Mesendoderm (in vitro differentiated cells): ENCODE measurements around the gene MRPL10.
A peak's percentile ranks its signal among the peaks of the same experiment; 100 is the strongest.

Source experiments
- DNase-seq: peaks from one replicate; pipeline ENCODE4 v3.0.0; 2013
- H2AK5ac ChIP-seq: 2 replicates; pipeline ENCODE4 v1.6.1; 2013; ENCODE audit warnings: low read length, inconsistent platforms
- H2BK120ac ChIP-seq: 2 replicates; pipeline ENCODE4 v1.6.1; 2013; ENCODE audit warnings: low read depth, mild to moderate bottlenecking, low read length, moderate library complexity, mixed read lengths
- H2BK15ac ChIP-seq: replicated peaks from 2 replicates; pipeline ENCODE4 v1.6.1; 2013; ENCODE audit warnings: low read depth, mild to moderate bottlenecking, moderate library complexity
- H2BK5ac ChIP-seq: 2 replicates; pipeline ENCODE4 v1.6.1; 2013; ENCODE audit warnings: low read length, inconsistent platforms
- H3K18ac ChIP-seq: 2 replicates; pipeline ENCODE4 v1.6.1; 2013; ENCODE audit warnings: mild to moderate bottlenecking, low read length, mixed read lengths
- H3K23ac ChIP-seq: one replicate; pipeline ENCODE4 v1.6.1; 2013; ENCODE audit warnings: low read length
- H3K27ac ChIP-seq: 2 replicates; pipeline ENCODE4 v1.5.1; 2013; ENCODE audit warnings: low read depth, mild to moderate bottlenecking, inconsistent platforms, low read length, moderate library complexity
- H3K27me3 ChIP-seq: 2 replicates; pipeline ENCODE4 v1.6.1; 2013; ENCODE audit warnings: low read length, control low read depth, mild to moderate bottlenecking, inconsistent platforms; ENCODE audit not compliant: insufficient read depth, poor library complexity
- H3K36me3 ChIP-seq: 2 replicates; pipeline ENCODE4 v1.6.1; 2013; ENCODE audit warnings: low read length, inconsistent platforms; ENCODE audit not compliant: control insufficient read depth, insufficient read depth
- H3K4ac ChIP-seq: one replicate; pipeline ENCODE4 v1.6.1; 2013; ENCODE audit warnings: low read depth, mild to moderate bottlenecking, low read length, moderate library complexity
- H3K4me1 ChIP-seq: 2 replicates; pipeline ENCODE4 v1.6.1; 2013; ENCODE audit warnings: low read depth, low read length, inconsistent platforms; ENCODE audit not compliant: control insufficient read depth
- H3K4me2 ChIP-seq: 2 replicates; pipeline ENCODE4 v1.6.1; 2013; ENCODE audit warnings: low read length
- H3K4me3 ChIP-seq: 2 replicates; pipeline ENCODE4 v1.5.1; 2013; ENCODE audit warnings: mild to moderate bottlenecking, low read length
- H3K56ac ChIP-seq: one replicate; pipeline ENCODE4 v1.6.1; 2013; ENCODE audit warnings: low read length
- H3K79me1 ChIP-seq: 2 replicates; pipeline ENCODE4 v1.6.1; 2013; ENCODE audit warnings: low read length, inconsistent platforms
- H3K79me2 ChIP-seq: 2 replicates; pipeline ENCODE4 v1.6.1; 2013; ENCODE audit warnings: mild to moderate bottlenecking, low read length; ENCODE audit not compliant: control insufficient read depth, insufficient read depth
- H3K9ac ChIP-seq: 2 replicates; pipeline ENCODE4 v1.6.1; 2013; ENCODE audit warnings: low read length, inconsistent platforms
- H4K5ac ChIP-seq: one replicate; pipeline ENCODE4 v1.6.1; 2013; ENCODE audit warnings: low read length
- H4K8ac ChIP-seq: one replicate; pipeline ENCODE4 v1.6.1; 2013; ENCODE audit warnings: low read depth, mild to moderate bottlenecking, control low read depth, low read length, moderate library complexity
- WGBS: extraction: QIAGEN DNeasy Blood & Tissue Kit; methylation state at CpG from one replicate; pipeline ENCODE4 v1.1.7; 2013; ENCODE audit warnings: low lambda C conversion rate, missing lambda C conversion rate; ENCODE audit not compliant: insufficient coverage; ENCODE audit errors: extremely low coverage; 5-methylcytosine and 5-hydroxymethylcytosine counted together

MRPL10 gene

DNA sequence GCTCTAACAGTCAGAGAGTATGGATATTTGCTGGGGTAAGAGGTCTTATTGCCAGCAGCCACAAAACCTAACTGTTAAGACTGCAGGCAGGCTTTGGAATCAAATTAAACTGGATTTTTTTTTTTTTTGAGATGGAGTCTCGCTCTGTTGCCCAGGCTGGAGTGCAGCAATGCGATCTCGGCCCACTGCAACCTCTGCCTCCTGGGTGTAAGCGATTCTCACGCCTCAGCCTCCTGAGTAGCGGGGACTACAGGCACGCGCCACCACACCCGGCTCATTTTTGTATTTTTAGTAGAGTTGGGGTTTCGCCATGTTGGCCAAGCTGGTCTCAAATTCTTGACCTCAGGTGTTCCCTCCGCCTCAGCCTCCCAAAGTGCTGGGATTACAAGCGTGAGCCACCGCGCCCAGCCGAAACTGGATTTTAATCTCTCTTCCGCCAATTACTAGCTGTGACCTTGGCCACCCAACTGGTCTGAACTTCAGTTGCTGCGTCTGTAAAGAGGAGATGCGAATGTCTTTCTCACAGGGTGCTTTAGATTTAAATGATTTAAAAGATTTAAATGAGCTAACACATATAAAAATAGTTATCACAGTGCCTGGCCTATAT lies 842 bp downstream of the MRPL10 start:
- no peaks in the 10 kb centered on the region for H3K79me1 ChIP-seq
- H3K9ac ChIP-seq = peak overlapping the region; percentile 86
- H3K27me3 ChIP-seq = no peaks in the 10 kb centered on the region
- no peak for DNase-seq
- H3K23ac ChIP-seq = no peak overlapping the region
- no peak overlapping the region for H3K4ac ChIP-seq
- no peaks in the 10 kb centered on the region for H3K4me1 ChIP-seq
- H4K8ac ChIP-seq = no peak overlapping the region
- H2AK5ac ChIP-seq = no peak overlapping the region
- H3K79me2 ChIP-seq = peaks cover 8% of the 10 kb centered on the region
- H4K5ac ChIP-seq = no peak overlapping the region
- peak overlapping the region; percentile 83 for H3K4me3 ChIP-seq
- peak overlapping the region; percentile 47 for H3K4me2 ChIP-seq
- no peak overlapping the region for H2BK5ac ChIP-seq
- H3K36me3 ChIP-seq = peaks cover 2% of the 10 kb centered on the region
- peak overlapping the region; percentile 93 for H3K56ac ChIP-seq
- no peak overlapping the region for H3K27ac ChIP-seq
- no peak overlapping the region for H2BK120ac ChIP-seq
- no peak overlapping the region for H2BK15ac ChIP-seq
- no CpG with 5 or more reads among the region's 18 CpGs for WGBS
- H3K18ac ChIP-seq = no peak overlapping the region

DNA sequence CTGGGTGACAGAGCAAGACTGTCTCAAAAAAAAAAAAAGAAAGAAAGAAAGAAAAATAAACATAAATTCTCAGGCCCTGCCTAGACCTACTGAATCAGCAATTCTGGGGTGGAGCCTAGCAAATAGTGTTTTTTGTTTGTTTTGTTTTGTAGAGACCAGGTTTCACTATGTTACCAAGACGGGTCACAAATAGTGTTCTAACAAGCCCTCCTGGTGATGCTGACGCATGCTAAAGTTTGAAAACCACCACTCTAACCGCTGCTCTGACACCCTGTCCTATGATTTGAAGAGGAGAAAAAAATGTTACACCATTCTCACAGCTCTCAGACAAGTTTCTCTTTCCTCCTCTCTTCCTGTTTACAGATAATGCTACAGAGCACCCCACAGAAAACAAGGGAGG lies 1.5 kb downstream of the MRPL10 start:
- Histone ChIP-seq H3K56ac (no peak overlapping the region), H3K4me3 (no peak overlapping the region), H3K23ac (no peak overlapping the region)

GRCh38 chr17:47823519-47823918 lies 7.8 kb downstream of the MRPL10 start:
- no peak overlapping the region for H3K4ac ChIP-seq
- DNase-seq = no peak
- H3K36me3 ChIP-seq = peaks cover 2% of the 10 kb centered on the region
- H3K9ac ChIP-seq = no peak overlapping the region
- H4K8ac ChIP-seq = no peak overlapping the region
- no peak overlapping the region for H2BK5ac ChIP-seq
- no peak overlapping the region for H3K27ac ChIP-seq
- H3K79me1 ChIP-seq = no peaks in the 10 kb centered on the region
- no peak overlapping the region for H3K4me3 ChIP-seq
- no peak overlapping the region for H2AK5ac ChIP-seq
- peaks cover 3% of the 10 kb centered on the region for H3K4me1 ChIP-seq
- no peak overlapping the region for H2BK15ac ChIP-seq
- no peak overlapping the region for H3K56ac ChIP-seq
- H3K18ac ChIP-seq = no peak overlapping the region
- no peak overlapping the region for H3K23ac ChIP-seq
- no peak overlapping the region for H4K5ac ChIP-seq
- H3K4me2 ChIP-seq = no peak overlapping the region
- WGBS = no CpG with 5 or more reads among the region's 4 CpGs
- H3K27me3 ChIP-seq = no peaks in the 10 kb centered on the region
- no peaks in the 10 kb centered on the region for H3K79me2 ChIP-seq
- no peak overlapping the region for H2BK120ac ChIP-seq

More for the DNA sequence above, 1.5 kb downstream of the MRPL10 start:
- H3K27ac ChIP-seq = no peak overlapping the region
- no peaks in the 10 kb centered on the region for H3K27me3 ChIP-seq
- H3K18ac ChIP-seq = no peak overlapping the region
- no peak overlapping the region for H2AK5ac ChIP-seq
- no peak overlapping the region for H2BK15ac ChIP-seq
- H3K79me2 ChIP-seq = peaks cover 8% of the 10 kb centered on the region
- WGBS = no CpG with 5 or more reads among the region's 3 CpGs
- no peak overlapping the region for H2BK5ac ChIP-seq
- DNase-seq = no peak
- no peak overlapping the region for H4K5ac ChIP-seq
- no peak overlapping the region for H3K4ac ChIP-seq
- no peaks in the 10 kb centered on the region for H3K4me1 ChIP-seq
- no peaks in the 10 kb centered on the region for H3K79me1 ChIP-seq
- H2BK120ac ChIP-seq = no peak overlapping the region
- no peak overlapping the region for H3K9ac ChIP-seq
- peaks cover 2% of the 10 kb centered on the region for H3K36me3 ChIP-seq
- no peak overlapping the region for H4K8ac ChIP-seq
- H3K4me2 ChIP-seq = no peak overlapping the region

- WGBS = no CpG with 5 or more reads among the region's 4 CpGs
- Histone ChIP-seq H2BK5ac (no peak overlapping the region), H3K27ac (no peak overlapping the region), H2BK15ac (no peak overlapping the region), H3K36me3 (peaks cover 2% of the 10 kb centered on the region), H3K23ac (no peak overlapping the region), H4K5ac (no peak overlapping the region), H3K56ac (no peak overlapping the region), H3K4ac (no peak overlapping the region), H3K27me3 (no peaks in the 10 kb centered on the region), H2BK120ac (no peak overlapping the region), H3K9ac (no peak overlapping the region), H3K79me2 (no peaks in the 10 kb centered on the region), H3K4me1 (peaks cover 3% of the 10 kb centered on the region), H3K4me2 (no peak overlapping the region), H2AK5ac (no peak overlapping the region), H3K79me1 (no peaks in the 10 kb centered on the region), H3K18ac (no peak overlapping the region), H3K4me3 (no peak overlapping the region), H4K8ac (no peak overlapping the region)
- no peak for DNase-seq
These were observed 8.6 kb downstream of the MRPL10 start for GRCh38 chr17:47822785-47823184.

DNA sequence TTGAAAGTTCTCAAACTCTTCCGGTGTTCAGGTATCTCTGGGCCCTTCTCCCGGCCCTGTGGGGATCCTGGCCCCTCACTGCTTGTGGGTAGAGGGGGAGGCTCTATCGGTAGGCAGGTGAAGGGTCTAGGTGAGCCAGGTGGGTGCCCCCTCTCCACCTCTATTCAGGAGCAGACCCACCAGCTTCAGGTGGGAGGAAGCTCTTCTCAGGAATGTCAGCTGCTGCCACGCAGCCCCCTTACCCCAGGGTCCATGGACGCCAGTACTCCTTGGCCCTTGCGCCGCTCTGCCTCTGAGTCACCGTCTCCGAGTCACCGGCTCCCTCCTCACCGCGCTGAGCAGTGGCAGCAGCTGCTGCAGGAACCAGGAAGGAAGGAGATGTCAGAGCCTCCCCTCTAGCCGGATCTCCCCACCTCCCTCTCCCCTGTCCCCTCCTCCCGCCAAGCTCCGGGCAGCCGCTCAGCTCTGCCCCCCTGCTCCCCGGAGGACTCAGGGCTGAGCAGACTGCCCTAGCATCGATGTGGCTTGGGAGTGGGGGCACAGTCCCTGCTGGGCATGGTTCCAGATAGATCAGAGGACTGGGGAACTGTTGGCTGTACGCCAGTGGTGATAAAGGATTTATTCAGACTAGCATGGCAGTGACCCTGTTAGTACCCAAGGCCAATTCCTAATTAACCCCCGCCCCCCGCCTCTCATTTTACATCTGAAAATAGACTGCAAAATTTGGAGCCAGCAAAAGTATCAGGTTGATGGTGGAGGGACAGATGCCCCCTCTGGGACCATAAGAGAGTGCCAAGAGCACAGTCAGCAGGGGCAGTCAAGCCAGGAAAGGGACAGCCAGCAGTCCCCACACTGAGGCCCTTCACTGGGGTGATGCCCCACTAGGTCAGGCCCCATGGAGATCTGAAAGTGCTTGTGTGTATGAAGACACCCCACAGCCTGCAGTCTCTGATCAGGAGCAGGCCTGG lies 9.6 kb downstream of the MRPL10 start, which contains the start of gene OSBPL7:
OSBPL7 (minus strand) TSS at position 371 of the 968 bp plus-strand sequence. CDS start 1,516 bp downstream, outside the sequence.
- Histone ChIP-seq H2BK15ac (no peak within 1 kb of the TSS), H3K27me3 (no peaks in the 10 kb centered on the region), H3K4ac (no peak within 1 kb of the TSS), H3K36me3 (peaks cover 2% of the 10 kb centered on the region), H3K4me3 (peak within 1 kb of the TSS; percentile 66), H2BK5ac (no peak within 1 kb of the TSS), H3K79me2 (no peaks in the 10 kb centered on the region), H3K4me1 (peaks cover 3% of the 10 kb centered on the region), H4K5ac (peak within 1 kb of the TSS; percentile 44), H3K9ac (peak within 1 kb of the TSS; percentile 68), H3K23ac (no peak within 1 kb of the TSS), H4K8ac (no peak within 1 kb of the TSS), H3K4me2 (peak within 1 kb of the TSS; percentile 28), H3K79me1 (no peaks in the 10 kb centered on the region), H3K56ac (peak within 1 kb of the TSS; percentile 81), H3K27ac (no peak within 1 kb of the TSS), H2AK5ac (no peak within 1 kb of the TSS), H2BK120ac (no peak within 1 kb of the TSS), H3K18ac (no peak within 1 kb of the TSS)
- no CpG with 5 or more reads among the region's 21 CpGs for WGBS
- peak; percentile 85 for DNase-seq
